ENCODE data around the gene PHTF2.
"Not testable (repeated sequence)": the region's sequence is repeated elsewhere in the genome, so short reads cannot be mapped to it uniquely, and the experiment has no call there.

Gene PHTF2

DNA sequence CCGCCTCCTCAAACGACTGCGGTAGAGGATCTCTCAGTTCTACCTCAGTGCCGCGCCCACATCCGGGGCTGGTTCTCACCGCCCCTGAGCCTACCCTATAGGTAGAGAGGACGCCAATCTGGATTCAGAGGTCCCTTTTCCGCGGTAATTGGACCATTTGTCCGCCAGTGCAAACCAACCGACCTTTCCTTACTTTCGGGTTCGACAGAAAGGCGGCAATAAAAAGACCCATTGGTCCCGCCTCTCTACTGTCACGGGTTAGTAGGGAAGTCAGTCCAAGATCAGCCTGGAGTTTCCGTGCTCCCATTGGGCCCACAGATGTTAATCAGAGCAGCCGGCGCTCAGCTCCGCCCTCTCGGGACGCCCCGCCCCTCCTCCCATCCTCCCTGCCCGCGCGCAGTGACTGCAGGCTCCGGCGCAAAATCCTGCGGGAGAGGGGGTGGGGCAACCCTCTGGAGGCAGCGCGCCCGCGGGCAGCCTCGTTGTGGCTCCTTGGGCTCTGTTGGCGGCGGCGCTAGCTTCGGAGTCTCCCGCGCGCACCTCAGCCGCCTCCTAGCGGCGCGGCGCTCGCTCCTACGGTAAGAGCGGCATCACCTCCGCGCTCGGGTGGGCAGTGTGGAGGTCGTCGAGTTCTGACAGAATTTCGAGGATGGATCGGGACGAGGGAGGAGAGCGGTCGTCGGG is at the start of gene PHTF2, which contains the start of gene TMEM60:
PHTF2 (plus strand) TSS at position 380 of the 684 bp plus-strand sequence.
TMEM60 (minus strand) TSS at position 41 of the 684 bp plus-strand sequence. CDS start 4,061 bp downstream, outside the sequence.
- DNase-seq (ENCODE audit: low read depth): peak; percentile 99

GRCh38 chr7:77752016-77752415 is 46.6 kb upstream of the PHTF2 start:
- H3K4me3 ChIP-seq (ENCODE audit: low read depth, low read length): no peak overlapping the region
- no peak for DNase-seq (ENCODE audit: low read depth)

More for the DNA sequence above, at the start of gene PHTF2, which contains the start of gene TMEM60:
- peak within 1 kb of the TSS; percentile 86 for H3K4me3 ChIP-seq (ENCODE audit: low read depth, low read length)

DNA sequence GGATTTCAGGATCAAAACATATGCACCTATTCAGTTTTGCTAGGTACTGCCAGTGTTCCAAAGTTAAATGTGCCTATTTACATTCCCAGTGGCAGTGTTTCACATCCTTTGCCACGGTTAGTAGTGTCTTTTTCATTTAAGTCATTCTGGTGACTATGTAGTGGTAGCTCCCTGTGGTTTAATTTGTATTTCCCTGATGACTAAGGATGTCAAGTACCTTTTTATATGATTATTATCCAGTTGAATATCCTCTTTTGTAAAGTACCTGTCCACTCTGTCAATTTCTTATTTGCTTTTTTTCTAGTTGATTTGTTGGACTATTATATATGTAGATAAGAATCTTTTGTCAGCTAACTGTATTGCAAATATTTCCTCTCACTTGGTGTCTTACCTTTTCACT is 45.4 kb upstream of the PHTF2 start:
- no peak overlapping the region for H3K4me3 ChIP-seq (ENCODE audit: low read depth, low read length)
- no peak for DNase-seq (ENCODE audit: low read depth)

DNA sequence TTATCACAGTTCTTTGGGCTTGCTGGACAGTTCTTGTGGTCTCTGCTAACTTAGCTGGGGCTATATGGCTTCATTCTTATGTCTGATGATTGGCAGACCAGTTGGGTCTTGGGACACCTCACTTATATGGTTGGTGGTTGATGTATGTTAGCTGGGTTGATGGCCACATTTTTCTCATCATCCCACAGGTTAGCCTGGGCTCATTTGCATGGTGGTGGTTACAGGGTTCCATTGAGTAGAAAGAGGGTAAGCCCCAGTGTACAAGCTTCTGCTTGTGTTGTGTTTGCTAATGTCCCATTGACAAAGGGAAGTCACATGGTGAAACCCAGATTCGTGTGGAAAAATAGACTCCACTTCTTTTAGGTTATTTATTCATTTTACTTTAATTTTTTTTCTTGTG is 41.0 kb upstream of the PHTF2 start:
- no peak overlapping the region for H3K4me3 ChIP-seq (ENCODE audit: low read depth, low read length)
- no peak for DNase-seq (ENCODE audit: low read depth)

GRCh38 chr7:77759294-77759889 is 39.2 kb upstream of the PHTF2 start:
- no peak overlapping the region for H3K4me3 ChIP-seq (ENCODE audit: low read depth, low read length)
- DNase-seq (ENCODE audit: low read depth): peak; percentile 25

DNA sequence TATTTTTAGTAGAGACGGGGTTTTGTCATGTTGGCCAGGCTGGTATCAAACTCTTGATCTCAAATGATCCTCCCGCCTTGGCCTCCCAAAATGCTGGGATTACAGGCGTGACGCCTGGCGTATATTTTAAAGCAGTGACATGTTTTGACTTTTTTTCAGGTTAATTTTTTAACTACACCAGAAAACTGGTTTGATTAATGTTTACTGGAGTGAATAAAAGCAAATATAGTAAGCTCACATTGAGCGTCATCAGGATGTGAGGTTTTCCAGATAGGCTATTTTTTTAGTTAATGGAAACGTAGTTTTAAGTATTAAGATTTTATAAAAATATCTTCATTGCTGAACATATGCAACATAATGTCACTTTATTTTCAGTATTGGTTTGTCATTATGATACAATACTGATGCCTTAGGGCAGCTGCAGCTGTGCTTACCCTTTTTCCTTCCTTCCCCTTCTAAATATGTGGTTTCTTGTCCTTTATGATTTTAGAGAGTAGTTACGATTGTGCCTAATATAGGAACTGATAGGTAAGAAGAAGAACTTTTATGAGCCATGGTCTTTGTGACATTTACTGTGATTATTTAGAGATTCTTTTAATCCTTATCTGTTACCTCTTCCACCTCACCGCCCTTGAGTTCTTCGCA is 37.6 kb upstream of the PHTF2 start:
- DNase-seq (ENCODE audit: low read depth): no peak
- no peak overlapping the region for H3K4me3 ChIP-seq (ENCODE audit: low read depth, low read length)

DNA sequence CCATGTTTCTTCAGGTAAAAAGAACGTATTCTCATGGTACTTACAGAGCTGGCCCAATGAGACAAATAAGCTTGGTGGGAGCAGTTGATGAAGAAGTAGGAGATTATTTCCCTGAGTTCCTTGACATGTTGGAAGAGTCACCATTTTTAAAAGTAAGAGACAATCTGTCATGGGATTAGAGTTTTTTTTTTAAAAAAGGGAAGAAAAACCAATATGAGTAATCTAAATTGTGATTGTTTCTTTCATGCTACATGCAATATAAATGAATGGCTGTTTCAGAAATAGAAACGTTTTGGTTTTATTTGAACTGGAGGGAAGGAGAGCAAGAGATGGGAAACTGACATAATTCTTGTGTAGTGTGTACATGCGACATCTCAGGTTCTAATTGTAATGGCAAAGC is 33.1 kb upstream of the PHTF2 start:
- no peak for DNase-seq (ENCODE audit: low read depth)
- H3K4me3 ChIP-seq (ENCODE audit: low read depth, low read length): no peak overlapping the region

DNA sequence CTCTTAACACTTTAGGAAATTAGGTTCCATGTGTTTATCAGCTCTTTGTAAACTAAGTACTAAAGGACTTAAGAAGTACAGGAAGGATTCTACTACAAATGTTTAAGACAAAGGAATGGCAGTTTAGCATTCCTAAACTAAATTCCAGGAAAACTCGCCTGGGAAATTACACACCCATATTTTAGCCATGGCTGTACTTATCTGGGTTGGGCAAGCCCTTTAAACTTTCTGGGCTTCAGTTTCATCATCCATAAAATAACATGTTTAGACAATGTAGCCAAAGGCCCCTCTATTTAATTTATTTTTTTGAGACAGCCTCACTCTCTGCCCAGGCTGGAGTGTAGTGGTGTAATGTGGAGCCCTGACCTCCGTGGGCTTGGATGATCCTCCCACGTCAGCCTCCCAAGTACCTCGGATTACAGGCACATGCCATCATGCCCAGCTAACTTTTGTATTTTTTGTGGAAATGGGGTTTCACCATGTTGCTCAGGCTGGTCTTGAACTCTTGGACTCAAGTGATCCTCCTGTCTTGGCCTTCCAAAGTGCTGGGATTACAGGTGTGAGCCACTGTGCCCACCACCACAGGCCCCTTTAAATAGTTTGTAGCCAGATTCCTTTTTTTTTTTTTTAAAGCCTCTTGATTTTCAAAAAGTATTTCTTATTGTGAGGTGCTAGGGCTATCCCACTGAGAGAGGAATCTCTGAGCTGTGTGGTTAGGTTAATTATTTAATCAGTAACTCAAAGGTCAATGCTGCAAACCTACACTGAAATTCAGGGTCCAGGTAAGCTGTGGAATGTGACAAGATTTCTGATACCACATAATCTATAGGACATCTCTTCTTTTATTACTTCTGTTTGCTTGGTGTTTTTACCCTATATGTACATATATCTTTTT is 32.4 kb upstream of the PHTF2 start:
- no peak for DNase-seq (ENCODE audit: low read depth)

DNA sequence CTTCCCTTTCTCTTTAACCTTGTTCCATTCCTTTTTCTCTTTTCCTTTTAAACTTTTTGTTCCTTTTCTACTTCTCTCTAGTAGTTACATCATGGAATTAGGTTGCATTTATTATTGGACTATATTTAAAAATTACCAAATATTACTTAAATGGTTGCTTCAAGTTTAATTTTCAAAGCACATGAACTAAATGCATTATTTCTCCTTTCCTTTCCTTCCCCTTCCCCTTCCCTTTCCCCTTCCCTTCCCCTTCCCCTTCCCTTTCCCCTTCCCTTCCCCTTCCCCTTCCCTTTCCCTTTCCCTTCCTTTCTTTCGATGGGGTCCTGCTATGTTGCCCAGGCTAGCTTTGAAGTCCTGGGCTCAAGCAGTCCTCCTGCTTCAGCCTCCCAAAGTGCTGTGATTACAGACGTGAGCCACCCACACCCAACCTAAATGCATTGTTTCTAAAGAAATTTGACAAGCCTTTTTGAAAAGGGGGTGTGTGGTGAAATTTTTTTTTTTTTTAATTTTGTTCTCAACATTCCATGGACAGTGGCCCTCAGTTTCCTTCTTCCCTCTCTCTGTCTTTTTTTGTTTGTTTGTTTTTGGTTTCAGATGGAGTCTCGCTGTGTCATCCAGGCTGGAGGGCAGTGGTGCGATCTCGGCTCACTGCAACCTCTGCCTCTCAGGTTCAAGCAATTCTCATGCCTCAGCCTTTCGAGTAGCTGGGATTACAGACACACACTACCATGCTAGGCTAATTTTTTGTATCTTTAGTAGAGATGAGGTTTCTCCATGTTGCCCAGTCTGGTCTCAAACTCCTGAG is 31.6 kb upstream of the PHTF2 start:
- no peak for DNase-seq (ENCODE audit: low read depth)
- no peak overlapping the region for H3K4me3 ChIP-seq (ENCODE audit: low read depth, low read length)

More for the DNA sequence above, 32.4 kb upstream of the PHTF2 start:
- H3K4me3 ChIP-seq (ENCODE audit: low read depth, low read length): no peak overlapping the region

DNA sequence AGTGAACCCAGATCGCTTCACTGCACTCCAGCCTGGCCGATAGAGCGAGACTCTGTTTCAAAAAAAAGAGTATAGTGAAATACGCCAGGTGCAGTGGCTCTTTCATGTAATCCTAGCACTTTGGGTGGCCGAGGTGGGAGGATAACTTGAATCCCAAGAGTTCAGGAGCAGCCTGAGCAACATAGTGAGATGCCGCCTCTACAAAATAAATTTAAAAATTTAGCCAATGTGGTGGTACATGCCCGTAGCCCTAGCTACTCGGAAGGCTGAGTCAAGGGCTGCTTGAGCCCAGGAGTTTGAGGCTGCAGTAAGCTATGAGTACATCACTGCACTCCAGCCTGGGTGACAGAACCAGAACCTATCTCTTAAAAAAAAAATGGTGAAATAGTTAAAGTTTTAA is 28.3 kb upstream of the PHTF2 start:
- DNase-seq (ENCODE audit: low read depth): no peak
- H3K4me3 ChIP-seq (ENCODE audit: low read depth, low read length): no peak overlapping the region

DNA sequence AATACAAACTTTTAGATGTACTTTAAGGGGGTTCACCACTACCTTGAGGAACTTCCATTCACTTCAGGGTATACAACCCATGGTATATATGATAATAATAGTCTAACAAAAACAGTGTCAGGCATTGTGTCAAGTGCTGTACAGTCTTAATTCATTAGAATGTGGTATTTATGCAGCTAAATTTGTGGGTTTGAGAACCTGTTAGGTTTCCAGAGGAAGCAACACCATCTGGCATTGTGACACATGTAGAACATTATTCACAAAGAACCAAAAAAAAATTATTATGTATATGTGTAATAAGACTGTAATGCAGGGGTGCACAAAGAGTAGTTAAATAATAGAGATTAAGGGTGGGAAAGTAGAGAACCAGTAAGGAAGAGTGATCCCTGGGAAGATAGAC is 26.7 kb upstream of the PHTF2 start:
- DNase-seq (ENCODE audit: low read depth): no peak
- no peak overlapping the region for H3K4me3 ChIP-seq (ENCODE audit: low read depth, low read length)

- H3K4me3 ChIP-seq (ENCODE audit: low read depth, low read length): no peak overlapping the region
- DNase-seq (ENCODE audit: low read depth): no peak
Measured at GRCh38 chr7:77778535-77778934, 20.0 kb upstream of the PHTF2 start.

- no peak overlapping the region for H3K4me3 ChIP-seq (ENCODE audit: low read depth, low read length)
Measured at GRCh38 chr7:77782383-77782782, 16.2 kb upstream of the PHTF2 start.

DNA sequence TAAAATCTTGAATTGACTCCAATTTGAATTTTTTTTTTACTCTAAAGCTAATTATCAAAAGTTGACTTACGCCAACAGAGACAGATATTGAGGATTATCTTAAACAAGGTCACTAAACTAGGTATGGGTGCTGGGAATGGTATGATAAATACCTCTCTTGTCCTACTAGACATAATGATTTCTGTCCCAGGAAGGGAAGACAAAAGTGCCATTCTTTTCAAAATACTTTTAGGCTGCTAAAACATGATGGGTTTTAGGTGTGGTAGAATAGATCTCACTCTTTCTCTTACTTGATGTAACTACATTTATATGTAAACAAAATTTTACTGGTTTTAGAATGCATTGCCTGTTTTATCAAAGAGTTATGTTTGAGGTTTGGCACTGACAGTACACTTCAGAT is 15.5 kb upstream of the PHTF2 start:
- no peak overlapping the region for H3K4me3 ChIP-seq (ENCODE audit: low read depth, low read length)
- DNase-seq (ENCODE audit: low read depth): no peak

More at GRCh38 chr7:77782383-77782782, 16.2 kb upstream of the PHTF2 start:
- DNase-seq (ENCODE audit: low read depth): no peak

DNA sequence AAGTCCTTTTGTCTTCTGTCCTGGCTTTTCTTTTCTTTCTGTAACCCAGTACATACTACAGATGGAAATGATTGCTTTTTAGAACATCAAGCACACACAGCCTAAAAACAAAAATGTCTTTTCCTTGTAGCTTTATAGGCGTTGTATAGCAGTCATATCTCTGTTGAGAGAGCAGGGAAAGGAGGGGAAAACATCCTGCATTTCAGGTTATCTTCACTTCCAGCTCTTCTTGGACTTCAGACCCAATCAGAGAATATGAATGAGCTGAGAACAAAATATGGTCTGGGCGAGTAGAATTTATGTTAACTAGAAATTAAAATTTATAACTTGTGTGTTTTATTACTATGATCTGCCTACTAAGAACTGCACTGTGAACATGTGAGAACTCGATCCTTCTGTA is 15.0 kb upstream of the PHTF2 start:
- no peak for DNase-seq (ENCODE audit: low read depth)
- H3K4me3 ChIP-seq (ENCODE audit: low read depth, low read length): no peak overlapping the region

DNA sequence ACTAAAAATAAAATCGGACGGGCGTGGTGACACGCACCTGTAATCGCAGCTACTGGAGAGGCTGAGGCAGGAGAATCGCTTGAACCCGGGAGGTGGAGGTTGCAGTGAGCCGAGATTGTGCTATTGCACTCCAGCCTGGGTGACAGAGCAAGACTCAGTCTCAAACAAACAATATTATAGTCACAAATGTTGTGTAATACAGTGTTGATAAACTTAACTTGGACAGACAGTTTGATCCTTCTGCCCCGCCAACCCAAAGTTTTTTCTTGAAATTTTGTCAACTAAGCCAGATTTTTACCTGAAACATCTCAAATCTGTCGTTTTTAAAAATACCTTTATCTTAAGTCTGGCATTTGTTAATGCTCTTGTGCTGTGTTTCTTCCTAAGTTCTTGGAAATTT is 14.1 kb upstream of the PHTF2 start:
- H3K4me3 ChIP-seq (ENCODE audit: low read depth, low read length); DNase-seq (ENCODE audit: low read depth): not testable (repeated sequence)

GRCh38 chr7:77786018-77786417 is 12.6 kb upstream of the PHTF2 start:
- no peak overlapping the region for H3K4me3 ChIP-seq (ENCODE audit: low read depth, low read length)
- DNase-seq (ENCODE audit: low read depth): no peak

DNA sequence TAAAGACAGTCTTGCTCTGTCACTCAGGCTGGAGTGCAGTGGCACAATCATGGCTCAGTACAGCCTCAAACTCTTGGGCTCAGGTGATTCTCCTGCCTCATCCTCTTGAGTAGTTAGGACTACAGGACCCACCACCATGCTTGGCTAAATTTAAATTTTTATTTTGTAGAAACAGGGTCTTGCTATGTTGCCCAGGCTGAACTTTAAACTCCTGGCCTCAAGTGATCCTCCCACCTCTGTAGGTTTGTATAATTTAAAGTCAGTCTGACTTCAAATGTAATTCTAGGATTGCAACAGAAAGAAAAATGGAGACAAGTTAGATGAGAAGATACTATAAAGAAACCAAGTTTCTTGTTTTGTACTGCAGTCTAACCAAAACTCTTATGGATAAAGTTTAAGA is 11.8 kb upstream of the PHTF2 start:
- no peak overlapping the region for H3K4me3 ChIP-seq (ENCODE audit: low read depth, low read length)
- no peak for DNase-seq (ENCODE audit: low read depth)

GRCh38 chr7:77788327-77788902 is 10.2 kb upstream of the PHTF2 start:
- no peak overlapping the region for H3K4me3 ChIP-seq (ENCODE audit: low read depth, low read length)
- DNase-seq (ENCODE audit: low read depth): no peak
